ENCODE measurements around the gene GMNN. TPM values are rescaled to one million over a fixed set of nuclear protein-coding genes. Genes with fewer than 3 reads are reported as not detected.

GMNN gene
- total RNA-seq, 6 donors from 2014 or later: 6.5 to 10.3 (median 8.9) TPM

DNA sequence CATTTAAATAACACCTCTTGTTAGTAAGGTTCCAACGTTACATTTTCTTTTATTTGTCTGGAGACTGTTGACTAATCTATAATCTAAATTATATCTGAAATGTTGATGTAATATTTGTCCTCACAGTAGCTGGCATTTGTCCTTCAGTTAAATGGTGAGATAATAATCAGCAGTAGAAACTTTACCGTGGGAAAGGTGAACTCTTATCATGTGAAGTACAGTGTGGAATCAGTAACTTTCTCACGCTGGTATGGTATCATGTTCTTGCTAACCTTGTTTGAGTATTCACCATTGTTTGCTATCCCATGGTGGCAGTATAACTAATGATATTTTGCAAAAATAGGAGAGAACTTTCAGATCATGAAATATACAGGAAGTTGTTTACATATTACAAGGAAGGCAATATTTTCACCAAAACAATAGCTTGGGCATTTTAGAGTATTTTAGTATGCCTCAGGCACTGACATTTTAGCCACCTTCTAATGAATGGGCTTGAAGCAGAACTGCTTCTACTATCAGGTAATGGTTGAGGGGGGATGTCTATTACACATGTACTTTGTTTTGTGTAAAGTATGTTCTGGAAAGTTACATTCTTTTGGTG lies 4.8 kb downstream of the GMNN start:
- Histone ChIP-seq H3K27me3 (no peaks in the 10 kb centered on the region), H3K27ac (no peak overlapping the region), H3K4me3 (no peak overlapping the region), H3K9me3 (no peaks in the 10 kb centered on the region), H3K36me3 (peaks cover 0 to 32% (median 4%) of the 10 kb centered on the region in 4 donors), H3K4me1 (peaks cover 9 to 15% (median 12%) of the 10 kb centered on the region in 4 donors)
- DNase-seq (no peak), ATAC-seq (ENCODE audit: low FRiP score in 2 of 2) (no peak)
- WGBS, 2 donors: 41 to 54% methylated on average over 3 of the region's 3 CpGs
- TF ChIP-seq EP300 (IDR thresholded peaks at IDR 0.05): no peak

DNA sequence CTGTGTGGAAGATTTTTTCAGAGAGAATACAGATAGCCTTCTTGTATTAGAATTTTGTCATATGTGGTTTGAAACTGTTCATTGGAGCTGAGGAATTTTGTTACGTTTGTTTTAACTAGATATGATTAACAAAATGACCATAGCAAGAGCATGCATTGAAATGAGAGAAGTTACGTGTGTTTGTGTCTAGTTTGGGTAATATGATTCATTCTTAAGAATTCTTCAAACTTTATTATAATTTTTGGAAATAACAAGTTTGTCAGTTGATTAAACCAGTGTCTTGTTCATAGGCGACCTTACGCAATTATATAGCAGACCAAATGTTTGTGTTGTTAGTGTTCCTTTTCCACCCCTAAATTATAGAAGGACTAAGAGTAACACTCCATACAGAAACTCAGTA lies 5.5 kb downstream of the GMNN start:
- 95 to 96% methylated on average over 4 of the region's 4 CpGs for WGBS, 2 donors
- Histone ChIP-seq H3K27ac (no peak overlapping the region), H3K36me3 (peaks cover 0 to 36% (median 4%) of the 10 kb centered on the region in 4 donors), H3K9me3 (no peaks in the 10 kb centered on the region), H3K27me3 (no peaks in the 10 kb centered on the region), H3K4me3 (no peak overlapping the region), H3K4me1 (peaks cover 9 to 15% (median 12%) of the 10 kb centered on the region in 4 donors)
- no peak for TF ChIP-seq CTCF (IDR thresholded peaks at IDR 0.05)
- TF ChIP-seq EP300 (IDR thresholded peaks at IDR 0.05): no peak
- no peak for TF ChIP-seq POLR2AphosphoS5 (IDR thresholded peaks at IDR 0.05)
- TF ChIP-seq POLR2A (IDR thresholded peaks at IDR 0.05): no peak
- ATAC-seq (ENCODE audit: low FRiP score in 2 of 2) (no peak), DNase-seq (no peak)

DNA sequence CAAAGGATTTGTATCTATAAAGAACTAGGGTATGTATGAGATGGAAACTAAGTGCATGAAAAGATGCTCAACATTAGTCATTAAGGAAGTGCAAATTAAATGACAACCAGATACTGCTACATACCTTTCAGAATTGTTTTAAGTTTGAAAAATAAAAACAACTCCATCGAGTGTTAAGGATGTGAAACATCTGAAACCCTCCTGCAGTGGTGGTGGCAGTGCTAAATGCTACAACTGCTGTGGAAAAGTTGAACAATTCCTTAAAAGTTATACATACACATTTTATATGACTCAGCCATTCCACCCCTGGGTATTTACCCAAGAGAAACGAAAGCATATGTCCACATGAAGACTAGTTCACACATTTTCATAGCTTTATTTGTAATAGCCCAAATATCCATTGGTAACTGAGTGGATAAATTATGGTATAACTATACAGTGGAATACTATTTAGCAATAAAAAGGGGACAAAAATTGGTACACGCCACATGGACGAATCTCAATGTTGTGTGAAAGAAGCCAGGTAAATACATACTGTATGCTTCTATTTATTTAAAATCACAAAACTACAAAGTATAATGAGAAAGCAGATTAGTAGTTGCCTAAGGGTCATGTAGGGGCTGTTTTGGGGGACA lies 13.4 kb downstream of the GMNN start:
- no peak for TF ChIP-seq CTCF (IDR thresholded peaks at IDR 0.05)
- no peak for TF ChIP-seq POLR2AphosphoS5 (IDR thresholded peaks at IDR 0.05)
- no peak for TF ChIP-seq POLR2A (IDR thresholded peaks at IDR 0.05)
- TF ChIP-seq EP300 (IDR thresholded peaks at IDR 0.05): no peak
- ATAC-seq (ENCODE audit: low FRiP score in 2 of 2): no peak
- Histone ChIP-seq H3K27me3 (no peaks in the 10 kb centered on the region), H3K36me3 (peaks cover 0 to 32% (median 11%) of the 10 kb centered on the region in 4 donors), H3K4me1 (no peaks in the 10 kb centered on the region), H3K9me3 (no peaks in the 10 kb centered on the region), H3K27ac (no peak overlapping the region), H3K4me3 (no peak overlapping the region)
- no peak for DNase-seq
- 94 to 96% methylated on average over 4 of the region's 4 CpGs for WGBS, 2 donors

DNA sequence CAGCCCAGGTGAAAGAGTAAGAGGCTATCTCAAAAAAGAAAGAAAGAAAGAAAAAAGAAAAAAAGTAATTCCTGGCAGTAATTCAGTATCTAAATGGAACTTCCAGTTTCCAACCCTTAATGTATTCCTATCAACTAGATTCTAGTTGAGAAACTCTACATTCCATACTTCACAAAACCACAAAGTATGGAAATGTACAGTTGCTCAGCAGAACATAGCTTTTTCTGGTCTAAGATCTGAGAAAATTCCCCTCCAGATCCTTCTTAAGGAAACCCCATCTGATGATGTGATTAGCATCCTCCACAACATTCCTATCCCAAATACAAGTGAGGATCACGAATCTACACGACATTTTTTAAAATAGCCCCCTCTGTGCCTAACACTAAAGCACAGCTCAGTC lies 20.4 kb downstream of the GMNN start:
- Histone ChIP-seq H3K4me3 (no peak overlapping the region), H3K4me1 (no peaks in the 10 kb centered on the region), H3K27ac (no peak overlapping the region), H3K36me3 (no peaks in the 10 kb centered on the region), H3K27me3 (no peaks in the 10 kb centered on the region), H3K9me3 (no peaks in the 10 kb centered on the region)
- TF ChIP-seq POLR2A (IDR thresholded peaks at IDR 0.05) (no peak), EP300 (IDR thresholded peaks at IDR 0.05) (no peak), POLR2AphosphoS5 (IDR thresholded peaks at IDR 0.05) (no peak), CTCF (IDR thresholded peaks at IDR 0.05) (no peak)
- 76 to 88% methylated on average over 2 of the region's 2 CpGs for WGBS, 2 donors
- ATAC-seq (ENCODE audit: low FRiP score in 2 of 2): no peak
- no peak for DNase-seq

DNA sequence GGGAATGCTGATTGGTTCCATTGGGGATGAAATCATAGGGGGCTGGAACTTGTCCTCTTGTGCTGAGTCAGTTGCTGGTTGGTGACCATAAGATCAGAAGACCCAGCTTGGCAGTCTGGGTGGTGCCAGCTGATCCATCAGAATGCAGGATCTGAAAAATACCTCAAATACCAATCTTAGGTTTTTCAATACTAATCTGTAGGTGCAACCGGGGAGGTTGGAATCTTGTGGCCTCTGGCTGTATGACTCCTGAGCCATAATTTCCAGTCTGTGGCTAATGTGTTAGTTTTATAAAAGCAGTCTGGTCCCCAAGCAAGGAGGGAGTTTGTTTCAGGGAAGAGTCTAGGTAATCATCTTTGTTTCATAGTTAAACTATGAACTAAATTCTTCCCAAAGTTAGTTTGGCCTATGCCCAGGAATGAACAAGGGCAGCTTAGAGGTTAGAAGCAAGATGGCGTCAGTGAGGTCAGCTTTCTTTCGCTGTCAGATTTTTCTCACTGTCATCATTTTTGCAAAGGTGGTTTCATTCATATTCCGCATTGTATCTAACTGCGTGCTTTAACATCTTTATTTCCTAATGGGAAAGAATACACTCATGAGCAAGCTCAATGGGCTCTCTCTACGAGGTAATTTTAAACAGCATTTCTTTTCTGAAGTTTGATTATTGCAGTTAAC lies 22.0 kb downstream of the GMNN start:
- no peak for ATAC-seq (ENCODE audit: low FRiP score in 2 of 2)
- no peaks in the 10 kb centered on the region for H3K4me1 ChIP-seq
- H3K27me3 ChIP-seq: no peaks in the 10 kb centered on the region
- no peak overlapping the region for H3K27ac ChIP-seq
- H3K4me3 ChIP-seq: no peak overlapping the region
- no peaks in the 10 kb centered on the region for H3K36me3 ChIP-seq
- WGBS, 2 donors: 93 to 94% methylated on average over 6 of the region's 6 CpGs
- no peak for TF ChIP-seq EP300 (IDR thresholded peaks at IDR 0.05)
- no peak for TF ChIP-seq POLR2AphosphoS5 (IDR thresholded peaks at IDR 0.05)
- TF ChIP-seq CTCF (IDR thresholded peaks at IDR 0.05): no peak
- TF ChIP-seq POLR2A (IDR thresholded peaks at IDR 0.05): no peak
- DNase-seq: no peak
- no peaks in the 10 kb centered on the region for H3K9me3 ChIP-seq

Measured in upper lobe of left lung (tissue), 6 donors.